Right ventricle myocardium superior (tissue), 1 donor: Measurements from ENCODE around the gene IL6. TPM values are rescaled to one million over a fixed set of nuclear protein-coding genes. Genes with fewer than 3 reads are reported as not detected.
"Not testable (repeated sequence)": the region's sequence is repeated elsewhere in the genome, so short reads cannot be mapped to it uniquely, and the experiment has no call there.

Experiments used
- ATAC-seq: fragments of 200-7000 bp; cut with Tn5 transposase; one replicate; pipeline ENCODE4 v1.9.1; 2020; ENCODE audit warnings: mild to moderate bottlenecking; ENCODE audit not compliant: poor library complexity
- DNase-seq: peaks from one replicate; pipeline ENCODE4 v3.0.0-alpha.2; 2020
- intact Hi-C: fragments of 100-400 bp; cut with DNase I; formaldehyde crosslinking; loops from one replicate; pipeline ENCODE4 v1.11.2; 2022
- total RNA-seq: library from RNA; stranded (reverse); fragmentation: NEBNext Ultra II Directional; extraction: Animal tissue kit (Norgen Biotek cat#: 25700); gene quantifications from one replicate; pipeline ENCODE4 v1.2.1, GENCODE V29; 2021
- donor health status: DM: no; HTN: yes; CAD: no; lungs with severe emphysema.

IL6 gene
- total RNA-seq, 1 donor from 2014 or later: 1.0 TPM

DNA sequence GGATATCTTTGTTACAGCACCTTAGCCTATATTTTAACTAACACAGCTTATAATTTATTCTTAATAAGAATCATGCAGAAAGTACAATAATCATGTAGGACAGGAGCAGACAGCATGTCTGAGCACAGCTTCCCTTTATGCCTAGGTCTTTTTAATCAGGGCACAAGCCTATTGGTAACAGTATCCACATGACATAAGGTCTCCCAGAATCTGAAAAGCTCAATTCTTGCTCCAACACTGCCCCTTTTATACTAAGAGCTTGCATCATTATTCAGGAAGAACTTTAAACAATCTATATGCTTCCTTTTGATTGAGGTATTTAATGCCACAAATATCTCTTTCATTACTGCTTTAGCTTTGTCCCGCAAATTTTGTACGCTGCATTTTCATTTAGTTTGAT, 31.6 kb downstream of the IL6 start:
- intact Hi-C loops: no loop called here
- ATAC-seq: no peak
- DNase-seq: no peak

- intact Hi-C loops: no loop called here
- ATAC-seq (no peak), DNase-seq (no peak)
Observed at GRCh38 chr7:22759721-22760120, 32.7 kb downstream of the IL6 start.

DNA sequence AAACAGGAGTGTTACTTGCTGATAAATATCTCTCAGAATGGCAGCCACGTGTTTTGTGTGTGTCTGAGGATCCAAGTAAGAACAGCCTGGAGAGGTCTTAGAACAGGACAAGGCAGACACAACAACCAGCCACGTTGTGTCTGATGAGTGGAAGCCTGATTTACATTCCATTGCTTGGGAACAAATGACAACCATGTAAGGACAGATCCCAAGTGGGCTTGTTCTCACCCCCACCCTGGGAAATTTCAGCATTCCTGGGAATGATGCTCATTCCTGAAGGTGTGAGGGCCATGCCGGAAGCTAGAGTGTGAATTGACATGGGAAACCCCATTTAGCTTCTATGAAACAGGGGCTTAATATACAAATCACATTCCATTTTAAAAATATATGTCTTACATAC, 35.9 kb downstream of the IL6 start:
- intact Hi-C loops: no loop called here
- ATAC-seq: no peak
- no peak for DNase-seq

DNA sequence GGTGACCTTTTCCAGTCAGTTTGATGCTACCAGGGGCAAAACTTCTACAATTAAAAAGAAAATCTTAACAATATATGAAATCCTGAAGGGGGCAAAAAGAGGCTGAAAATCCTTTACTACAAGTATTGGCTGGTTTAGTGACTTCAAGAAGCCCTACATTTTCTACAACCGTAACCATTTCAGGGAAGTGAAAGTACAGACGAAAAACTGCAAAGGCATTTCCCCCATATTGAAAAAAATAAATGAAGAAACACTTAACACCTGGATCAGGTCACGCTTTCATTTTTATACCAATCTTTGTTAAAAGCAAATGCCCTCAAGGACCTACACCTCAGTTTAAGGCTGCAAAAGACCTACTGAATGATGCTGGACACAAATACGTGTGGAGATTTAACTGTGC, 38.6 kb downstream of the IL6 start:
- ATAC-seq (no peak), DNase-seq (no peak)
- intact Hi-C loops: no loop called here

GRCh38 chr7:22771194-22771871, 44.3 kb downstream of the IL6 start:
- no peak for ATAC-seq
- intact Hi-C loops: no loop called here
- DNase-seq: no peak

DNA sequence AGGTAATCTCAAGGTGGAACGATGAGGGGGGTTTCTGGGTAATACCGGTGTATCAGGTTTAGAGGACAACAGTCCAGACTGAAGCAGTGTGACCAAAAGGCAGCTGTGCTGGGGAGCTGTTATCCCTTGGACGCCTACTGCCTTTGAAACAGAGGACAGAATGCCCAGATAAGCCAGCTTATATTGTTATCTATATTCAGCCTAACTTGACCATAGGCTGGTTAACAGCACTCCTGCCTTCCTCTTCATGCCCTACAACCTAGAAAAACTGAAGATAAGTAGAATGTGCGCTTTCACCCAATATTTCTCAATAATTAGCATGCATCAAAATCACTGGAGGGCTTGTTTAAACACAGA, 44.9 kb downstream of the IL6 start:
- no peak for DNase-seq
- intact Hi-C loops: no loop called here
- no peak for ATAC-seq

- DNase-seq: no peak
- intact Hi-C loops: no loop called here
Observed at GRCh38 chr7:22772885-22773284, 45.9 kb downstream of the IL6 start.

GRCh38 chr7:22776964-22777363, 50.0 kb downstream of the IL6 start:
- DNase-seq (no peak), ATAC-seq (no peak)
- intact Hi-C loops: no loop called here

More at GRCh38 chr7:22772885-22773284, 45.9 kb downstream of the IL6 start:
- no peak for ATAC-seq

GRCh38 chr7:22779730-22780323, 52.8 kb downstream of the IL6 start:
- not testable (repeated sequence) for DNase-seq, ATAC-seq
- intact Hi-C loops: loop anchor here (5.0 kb wide), 1 partner anchor 223 kb away; no protein-coding TSS in a partner anchor

DNA sequence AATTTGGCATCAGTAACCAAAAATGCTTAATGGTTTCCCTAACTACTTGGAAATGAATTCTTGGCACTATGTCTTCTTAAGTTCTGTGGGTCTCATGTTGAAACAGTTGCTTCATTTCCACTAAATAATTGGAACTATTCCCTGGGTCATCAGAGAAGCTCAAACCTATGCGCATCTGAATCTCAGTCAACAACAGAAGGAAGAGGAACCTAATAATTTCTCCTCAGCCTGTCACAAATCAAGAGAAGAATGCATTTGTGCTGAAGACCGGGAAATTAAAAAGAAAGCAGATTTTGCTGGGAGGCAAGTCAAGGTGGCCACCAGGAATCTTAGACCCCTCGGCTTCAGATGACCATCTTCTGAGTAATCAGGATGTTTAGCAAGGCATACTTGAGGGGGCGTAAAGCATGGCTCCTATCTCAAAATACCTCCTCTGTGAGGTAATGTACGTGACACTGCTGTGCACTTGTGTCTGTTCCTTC, 54.3 kb downstream of the IL6 start:
- ATAC-seq: peak; percentile 62
- intact Hi-C loops: loop anchor here (5.0 kb wide), 1 partner anchor 224 kb away; no protein-coding TSS in a partner anchor
- DNase-seq: no peak

Other genes starting within 250 kb of the IL6 start
- 0.43 TPM for gene STEAP1B, start 227.0 kb upstream of the IL6 start, total RNA-seq
- gene TOMM7, start 95.6 kb downstream of the IL6 start, total RNA-seq: 634 TPM